GM23248 (cell line): ENCODE results near the gene FBLN2. TPM values are rescaled to one million over a fixed set of nuclear protein-coding genes. Genes with fewer than 3 reads are reported as not detected.
A peak's percentile ranks its signal among the peaks of the same experiment; 100 is the strongest.

Experiments used
- DNase-seq: peaks from one replicate; pipeline ENCODE4 v3.0.0-alpha.2; 2015
- H2AFZ ChIP-seq: fragments of 200-600 bp; sonication (generic); 2 replicates; pipeline ENCODE4 v1.6.1; 2016; ENCODE audit warnings: antibody characterized with exemption
- H3F3A ChIP-seq: fragments of 200-600 bp; sonication (generic); 2 replicates; pipeline ENCODE4 v1.6.1; 2016; ENCODE audit warnings: mild to moderate bottlenecking, antibody characterized with exemption, mixed run types; ENCODE audit not compliant: insufficient read depth
- H3K27ac ChIP-seq: fragments of 200-600 bp; sonication (generic); 2 replicates; pipeline ENCODE4 v1.5.1; 2016; ENCODE audit warnings: mild to moderate bottlenecking
- H3K27me3 ChIP-seq: fragments of 200-600 bp; sonication (generic); replicated peaks from 2 replicates; pipeline ENCODE4 v1.6.1; 2016; ENCODE audit warnings: mild to moderate bottlenecking; ENCODE audit not compliant: insufficient read depth
- H3K36me3 ChIP-seq: fragments of 200-600 bp; sonication (generic); 2 replicates; pipeline ENCODE4 v1.6.1; 2016; ENCODE audit warnings: low read depth, mild to moderate bottlenecking
- H3K4me1 ChIP-seq: fragments of 200-600 bp; sonication (generic); 2 replicates; pipeline ENCODE4 v1.6.1; 2016; ENCODE audit warnings: mild to moderate bottlenecking; ENCODE audit not compliant: insufficient read depth
- H3K4me2 ChIP-seq: fragments of 200-600 bp; sonication (generic); one replicate; pipeline ENCODE4 v1.6.1; 2016; ENCODE audit warnings: mild to moderate bottlenecking; ENCODE audit not compliant: unreplicated experiment
- H3K4me3 ChIP-seq: fragments of 200-600 bp; sonication (generic); 2 replicates; pipeline ENCODE4 v1.5.1; 2016; ENCODE audit warnings: mild to moderate bottlenecking
- H3K79me2 ChIP-seq: fragments of 200-600 bp; sonication (generic); 2 replicates; pipeline ENCODE4 v1.6.1; 2016; ENCODE audit warnings: mild to moderate bottlenecking; ENCODE audit not compliant: insufficient read depth
- H3K9ac ChIP-seq: fragments of 200-600 bp; sonication (generic); 2 replicates; pipeline ENCODE4 v1.6.1; 2016; ENCODE audit warnings: mild to moderate bottlenecking
- H3K9me2 ChIP-seq: fragments of 200-600 bp; sonication (generic); 2 replicates; pipeline ENCODE4 v1.6.1; 2016; ENCODE audit warnings: mixed run types, mild to moderate bottlenecking, moderate library complexity; ENCODE audit not compliant: insufficient read depth
- H3K9me3 ChIP-seq: fragments of 200-600 bp; sonication (generic); one replicate; pipeline ENCODE4 v1.6.1; 2017; ENCODE audit warnings: low read depth
- H4K20me1 ChIP-seq: fragments of 200-600 bp; sonication (generic); 2 replicates; pipeline ENCODE4 v1.6.0; 2016; ENCODE audit not compliant: insufficient read depth
- EZH2 ChIP-seq: fragments of 200-600 bp; sonication (generic); IDR thresholded peaks from 2 replicates; pipeline ENCODE4 v1.6.1; 2018; ENCODE audit warnings: antibody characterized with exemption, mild to moderate bottlenecking; ENCODE audit not compliant: insufficient read depth, poor library complexity, severe bottlenecking
- EZH2phosphoT487 ChIP-seq: fragments of 200-600 bp; sonication (generic); IDR thresholded peaks from 2 replicates; pipeline ENCODE4 v1.6.1; 2018; ENCODE audit warnings: antibody characterized with exemption, moderate library complexity, mild to moderate bottlenecking, low read depth; ENCODE audit not compliant: insufficient read depth
- WGBS, 2 experiments: methylation state at CpG; one replicate each; pipeline ENCODE4 v1.1.6; 2015 to 2017; ENCODE audit warnings: low lambda C conversion rate in 2 of 2, low coverage in 1 of 2; ENCODE audit errors: missing lambda C conversion rate in 2 of 2; 5-methylcytosine and 5-hydroxymethylcytosine counted together
- in situ Hi-C: fragments of 300-500 bp; cut with MboI; formaldehyde crosslinking; loops from 2 replicates; pipeline ENCODE4 v1.15.0; 2020
- polyA plus RNA-seq: library from polyadenylated mRNA; unstranded; fragments of >200 nt; fragmentation: Nextera tagmentation; extraction: Ambion mirVana; gene quantifications from 2 replicates; pipeline ENCODE4 v1.2.1, GENCODE V29; 2016
- total RNA-seq: library from RNA; depleted of rRNA; stranded (reverse); fragments of >200 nt; shearing (Covaris generic); gene quantifications from 2 replicates; pipeline ENCODE4 v1.2.3, GENCODE V29; 2014

Gene FBLN2
- total and polyA plus RNA-seq, 2 experiments from 2014 or later, result 447 to 636 TPM

DNA sequence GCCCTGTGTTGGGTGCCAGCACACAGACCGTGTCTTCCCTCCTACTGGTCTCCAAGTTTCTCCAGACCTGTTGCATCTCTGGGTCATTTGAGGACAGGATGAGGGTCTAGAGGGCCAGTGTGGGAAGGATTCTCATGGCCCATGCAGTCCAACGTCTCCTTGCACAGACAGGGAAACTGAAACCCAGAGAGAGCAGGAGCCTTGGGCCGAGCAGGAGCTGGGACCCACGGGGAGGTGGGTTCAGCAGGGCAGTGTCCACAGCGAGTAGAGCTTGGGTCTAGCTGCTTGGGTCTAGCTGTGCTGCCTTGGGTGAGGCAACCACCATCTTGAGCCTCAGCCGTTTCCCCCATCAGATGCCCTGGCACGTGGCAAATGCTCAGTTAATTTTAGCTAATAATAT, 36.5 kb upstream of the FBLN2 start:
- Histone ChIP-seq H3K9ac (peak overlapping the region; percentile 71; the same call in 1 of the 2 replicates), H3K4me3 (no peak overlapping the region), H3K79me2 (no peaks in the 10 kb centered on the region), H3F3A (peaks cover 21% of the 10 kb centered on the region), H3K4me2 (no peak overlapping the region), H2AFZ (no peak overlapping the region), H3K36me3 (no peaks in the 10 kb centered on the region), H3K9me2 (no peaks in the 10 kb centered on the region), H4K20me1 (no peaks in the 10 kb centered on the region), H3K27me3 (no peaks in the 10 kb centered on the region), H3K27ac (no peak overlapping the region), H3K4me1 (peaks cover 27% of the 10 kb centered on the region), H3K9me3 (no peaks in the 10 kb centered on the region)
- DNase-seq, result no peak
- in situ Hi-C loops, result no loop called here
- 77 to 83% methylated on average over 7 of the region's 7 CpGs for WGBS, 2 experiments
- no peak for TF ChIP-seq EZH2
- no peak for TF ChIP-seq EZH2phosphoT487

DNA sequence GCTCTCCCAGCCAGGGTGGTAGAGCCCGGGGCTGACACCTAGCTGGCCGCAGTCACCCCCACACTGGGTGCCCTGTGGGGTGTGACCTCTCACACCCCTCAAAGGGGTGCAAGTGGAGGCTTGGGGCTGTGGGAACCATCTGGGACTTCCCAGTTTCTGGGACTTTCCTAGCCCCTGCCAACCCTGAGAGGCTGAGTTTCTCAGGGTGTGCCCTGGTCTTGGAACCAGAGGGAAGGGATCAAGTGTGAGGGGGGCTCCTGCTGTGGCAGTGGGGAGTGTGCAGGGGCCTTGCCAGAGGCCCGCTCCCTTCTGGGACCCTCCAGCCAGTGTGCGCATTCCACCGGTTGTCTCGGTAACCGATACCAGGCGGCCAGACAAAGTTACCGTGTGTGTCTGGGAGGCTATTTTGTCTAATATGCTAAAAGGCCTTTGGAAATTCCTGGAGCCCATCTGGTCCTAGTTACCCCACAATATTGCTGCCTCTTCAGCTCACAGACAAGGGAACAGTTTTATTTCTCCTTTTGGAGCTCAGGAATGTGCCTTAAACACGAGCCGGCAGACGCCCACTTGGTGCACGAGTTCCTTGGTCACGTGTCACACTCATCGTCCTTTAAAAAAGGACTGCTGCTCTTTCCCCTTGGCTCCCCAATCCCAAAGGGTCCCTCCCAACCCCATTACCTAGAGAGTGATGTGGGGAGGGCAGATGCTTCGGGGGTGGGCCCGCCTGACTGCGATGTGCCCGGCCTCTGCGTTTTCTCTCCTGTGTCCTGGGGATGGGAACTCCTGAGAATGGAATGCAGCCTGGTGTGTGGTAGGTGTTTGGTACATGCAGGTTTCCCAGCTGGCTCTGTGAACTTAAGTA, 35.6 kb upstream of the FBLN2 start:
- Histone ChIP-seq H3K79me2 (no peaks in the 10 kb centered on the region), H3K4me3 (no peak overlapping the region; the same call in 1 of the 2 replicates), H3K4me2 (peak overlapping the region; percentile 74), H3K27ac (peak overlapping the region; percentile 86), H3F3A (peaks cover 15% of the 10 kb centered on the region), H3K4me1 (peaks cover 19% of the 10 kb centered on the region), H3K36me3 (no peaks in the 10 kb centered on the region), H3K27me3 (no peaks in the 10 kb centered on the region), H4K20me1 (no peaks in the 10 kb centered on the region), H3K9ac (peak overlapping the region; percentile 71), H2AFZ (peak overlapping the region; percentile 58), H3K9me3 (no peaks in the 10 kb centered on the region), H3K9me2 (no peaks in the 10 kb centered on the region)
- in situ Hi-C loops, result no loop called here
- peak; percentile 87 for DNase-seq
- TF ChIP-seq EZH2phosphoT487, result no peak
- no peak for TF ChIP-seq EZH2
- 11% methylated on average over 17 to 20 of the region's 20 CpGs for WGBS, 2 experiments

DNA sequence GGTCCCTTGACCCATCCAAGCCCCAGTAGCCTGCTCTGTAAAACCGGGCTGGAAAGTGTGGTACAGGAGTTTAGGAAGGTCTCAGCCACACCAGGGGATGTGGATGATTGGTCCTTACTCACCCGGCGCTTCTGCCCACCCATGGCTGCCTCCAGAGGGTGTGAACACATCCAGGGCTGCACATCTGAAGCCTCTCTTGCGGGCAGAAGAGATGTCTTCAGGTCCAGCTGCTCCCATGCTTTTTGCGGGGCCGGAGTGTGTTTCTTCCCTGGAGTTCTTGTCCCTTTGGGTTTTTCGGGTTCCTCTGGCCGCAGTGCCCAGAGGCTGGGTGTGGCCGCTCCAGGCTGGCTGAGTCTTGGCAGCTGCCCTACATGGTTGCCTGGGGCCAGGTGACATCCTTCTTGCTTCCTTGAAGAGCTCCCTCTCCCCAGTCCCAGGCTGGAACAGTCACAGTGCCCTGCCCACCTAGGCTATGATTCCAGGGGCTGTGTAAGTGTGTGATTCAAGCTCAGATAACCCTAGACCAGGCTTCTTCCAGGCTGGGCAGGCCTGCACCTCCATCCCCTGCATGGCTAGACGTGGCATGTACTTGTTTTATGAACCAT, 34.9 kb upstream of the FBLN2 start:
- TF ChIP-seq EZH2 (no peak), EZH2phosphoT487 (no peak)
- Histone ChIP-seq H3F3A (peaks cover 11% of the 10 kb centered on the region), H4K20me1 (no peaks in the 10 kb centered on the region), H3K27me3 (no peaks in the 10 kb centered on the region), H3K9me3 (no peaks in the 10 kb centered on the region), H3K4me2 (peak overlapping the region; percentile 74), H3K36me3 (no peaks in the 10 kb centered on the region), H3K9ac (peak overlapping the region; percentile 71), H3K27ac (peak overlapping the region; percentile 86), H3K4me1 (peaks cover 19% of the 10 kb centered on the region), H2AFZ (peak overlapping the region; percentile 58), H3K9me2 (no peaks in the 10 kb centered on the region), H3K79me2 (no peaks in the 10 kb centered on the region), H3K4me3 (no peak overlapping the region; the same call in 1 of the 2 replicates)
- 10 to 12% methylated on average over 10 of the region's 10 CpGs for WGBS, 2 experiments
- peak; percentile 78 for DNase-seq
- in situ Hi-C loops, result no loop called here

DNA sequence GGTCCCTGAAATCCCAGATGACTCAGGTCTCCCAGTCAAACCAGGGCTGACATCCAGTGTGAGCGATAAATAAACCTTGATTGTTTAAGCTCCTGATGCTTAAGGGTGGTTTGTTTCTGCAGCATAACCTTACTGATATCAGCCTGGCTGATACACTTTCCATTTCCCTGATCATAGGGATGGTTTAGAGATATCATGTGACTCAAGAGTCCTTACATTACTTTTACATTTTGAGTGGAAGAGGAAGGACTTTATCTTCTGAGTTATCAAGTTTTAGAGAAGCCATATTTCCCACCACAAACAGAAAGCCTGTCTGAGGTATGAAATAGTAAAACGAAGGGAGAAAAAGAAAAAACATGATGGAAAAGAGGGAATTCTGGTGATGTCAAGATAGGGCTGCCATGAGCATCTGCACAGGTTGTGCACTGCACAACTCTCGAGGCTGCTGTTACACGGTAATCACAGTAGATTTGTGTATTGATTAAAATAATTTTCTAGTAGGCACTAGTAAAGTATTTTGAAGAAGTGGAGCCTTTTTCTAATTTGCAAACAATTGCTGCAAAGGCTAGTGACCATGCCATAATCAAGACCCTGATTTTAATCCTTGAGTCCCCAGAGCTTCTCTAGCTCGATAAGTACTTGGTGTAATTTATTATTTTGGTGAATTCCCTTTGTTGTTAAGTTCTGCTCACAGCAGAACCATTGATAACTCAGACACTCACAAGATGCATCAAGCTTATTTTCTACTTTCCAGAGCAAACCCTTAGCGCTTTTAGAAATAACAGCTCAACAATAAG, 34.1 kb upstream of the FBLN2 start:
- no peak overlapping the region for H3K4me3 ChIP-seq
- no peaks in the 10 kb centered on the region for H3K9me2 ChIP-seq
- H3K27ac ChIP-seq, result peak overlapping the region; percentile 86
- H3F3A ChIP-seq, result peaks cover 11% of the 10 kb centered on the region
- H3K4me2 ChIP-seq, result no peak overlapping the region
- no peaks in the 10 kb centered on the region for H3K9me3 ChIP-seq
- H2AFZ ChIP-seq, result peak overlapping the region; percentile 58; the same call in 1 of the 2 replicates
- WGBS, 2 experiments, result 95 to 96% methylated on average over 6 of the region's 6 CpGs
- no peak for DNase-seq
- H3K36me3 ChIP-seq, result no peaks in the 10 kb centered on the region
- TF ChIP-seq EZH2, result no peak
- no peak for TF ChIP-seq EZH2phosphoT487
- no peaks in the 10 kb centered on the region for H3K79me2 ChIP-seq
- H3K9ac ChIP-seq, result peak overlapping the region; percentile 71
- H4K20me1 ChIP-seq, result no peaks in the 10 kb centered on the region
- peaks cover 19% of the 10 kb centered on the region for H3K4me1 ChIP-seq
- in situ Hi-C loops, result no loop called here
- H3K27me3 ChIP-seq, result no peaks in the 10 kb centered on the region
